AG10803 (cell line): ENCODE results near the gene NSFL1C.

Experiments
- DNase-seq: peaks from one replicate; pipeline ENCODE4 v3.0.0; 2010; ENCODE audit warnings: low read depth
- H3K4me3 ChIP-seq: 2 replicates; pipeline ENCODE4 v1.5.1; 2011; ENCODE audit warnings: mild to moderate bottlenecking, low read length, control low read depth
- TF ChIP-seq, protein P1 (sequence below): conservative IDR thresholded peaks from 2 replicates; pipeline ENCODE4 v1.5.1; 2011; ENCODE audit warnings: mild to moderate bottlenecking, low read length, control low read depth, inconsistent platforms

Gene NSFL1C

DNA sequence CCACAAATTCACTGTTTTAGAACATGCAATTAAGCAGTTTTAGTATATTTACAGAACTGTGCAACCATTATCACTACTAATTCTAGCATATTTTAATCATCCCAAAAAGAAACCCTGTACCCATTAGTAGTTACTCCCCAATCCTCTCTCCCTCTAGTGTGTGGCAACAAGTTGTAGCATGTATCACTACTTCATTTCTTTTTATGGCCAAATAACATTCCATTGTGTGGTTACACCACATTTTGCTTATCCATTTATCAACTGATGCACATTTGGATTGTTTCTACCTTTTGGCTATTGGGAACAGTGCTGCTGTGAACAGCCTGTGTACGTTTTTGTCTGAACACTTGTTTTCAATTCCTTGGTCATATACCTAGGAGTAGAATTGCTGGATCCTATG is 42.3 kb downstream of the NSFL1C start:
- no peak overlapping the region for H3K4me3 ChIP-seq
- peak; percentile 36 for DNase-seq
- TF ChIP-seq, protein P1, sequence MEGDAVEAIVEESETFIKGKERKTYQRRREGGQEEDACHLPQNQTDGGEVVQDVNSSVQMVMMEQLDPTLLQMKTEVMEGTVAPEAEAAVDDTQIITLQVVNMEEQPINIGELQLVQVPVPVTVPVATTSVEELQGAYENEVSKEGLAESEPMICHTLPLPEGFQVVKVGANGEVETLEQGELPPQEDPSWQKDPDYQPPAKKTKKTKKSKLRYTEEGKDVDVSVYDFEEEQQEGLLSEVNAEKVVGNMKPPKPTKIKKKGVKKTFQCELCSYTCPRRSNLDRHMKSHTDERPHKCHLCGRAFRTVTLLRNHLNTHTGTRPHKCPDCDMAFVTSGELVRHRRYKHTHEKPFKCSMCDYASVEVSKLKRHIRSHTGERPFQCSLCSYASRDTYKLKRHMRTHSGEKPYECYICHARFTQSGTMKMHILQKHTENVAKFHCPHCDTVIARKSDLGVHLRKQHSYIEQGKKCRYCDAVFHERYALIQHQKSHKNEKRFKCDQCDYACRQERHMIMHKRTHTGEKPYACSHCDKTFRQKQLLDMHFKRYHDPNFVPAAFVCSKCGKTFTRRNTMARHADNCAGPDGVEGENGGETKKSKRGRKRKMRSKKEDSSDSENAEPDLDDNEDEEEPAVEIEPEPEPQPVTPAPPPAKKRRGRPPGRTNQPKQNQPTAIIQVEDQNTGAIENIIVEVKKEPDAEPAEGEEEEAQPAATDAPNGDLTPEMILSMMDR, result no peak

DNA sequence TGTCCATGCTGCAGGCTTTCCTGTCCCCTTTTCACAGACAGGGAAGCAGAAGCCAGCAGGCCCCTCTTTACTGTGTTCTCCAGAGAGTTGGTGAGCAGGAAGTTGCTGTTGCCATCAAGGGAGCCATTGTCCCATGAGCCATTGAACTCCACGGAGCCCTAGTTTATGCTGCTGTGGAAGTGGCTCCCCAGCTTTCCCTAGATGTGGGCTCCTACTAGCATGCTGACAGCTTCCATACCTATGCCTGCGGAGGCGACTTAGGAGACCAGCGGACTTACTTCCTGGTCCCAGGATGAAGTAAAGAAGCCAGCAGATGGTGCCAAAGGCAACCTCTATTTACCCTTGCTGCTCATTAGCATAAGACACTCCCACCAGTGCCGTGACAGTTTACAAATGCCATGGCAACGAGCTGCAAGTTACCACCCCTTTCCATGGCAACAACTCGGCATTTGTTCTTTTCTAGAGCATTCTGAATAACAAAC is 43.0 kb downstream of the NSFL1C start:
- no peak overlapping the region for H3K4me3 ChIP-seq
- TF ChIP-seq, protein P1, result no peak
- DNase-seq, result peak; percentile 53

DNA sequence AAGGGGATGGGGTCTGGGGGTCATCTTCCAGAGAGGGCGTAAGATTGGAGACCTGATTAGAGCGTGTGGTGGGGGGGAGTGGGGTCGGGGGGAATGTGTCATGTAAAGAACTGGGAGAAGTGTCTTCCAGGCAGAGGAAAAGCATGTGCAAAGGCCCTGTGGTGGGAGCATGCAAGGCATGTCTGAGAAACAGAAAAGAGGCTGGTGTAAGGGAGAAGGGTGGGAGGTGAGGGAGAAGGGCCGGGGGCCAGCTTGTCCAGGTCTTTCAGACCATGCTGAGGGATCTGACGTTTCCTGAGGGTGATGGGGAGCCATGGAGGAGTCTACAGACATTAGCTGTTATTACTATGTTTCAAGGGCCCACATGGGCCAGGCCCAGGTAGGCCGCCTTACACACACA is 43.4 kb downstream of the NSFL1C start:
- TF ChIP-seq, protein P1, result no peak
- no peak overlapping the region for H3K4me3 ChIP-seq
- no peak for DNase-seq

DNA sequence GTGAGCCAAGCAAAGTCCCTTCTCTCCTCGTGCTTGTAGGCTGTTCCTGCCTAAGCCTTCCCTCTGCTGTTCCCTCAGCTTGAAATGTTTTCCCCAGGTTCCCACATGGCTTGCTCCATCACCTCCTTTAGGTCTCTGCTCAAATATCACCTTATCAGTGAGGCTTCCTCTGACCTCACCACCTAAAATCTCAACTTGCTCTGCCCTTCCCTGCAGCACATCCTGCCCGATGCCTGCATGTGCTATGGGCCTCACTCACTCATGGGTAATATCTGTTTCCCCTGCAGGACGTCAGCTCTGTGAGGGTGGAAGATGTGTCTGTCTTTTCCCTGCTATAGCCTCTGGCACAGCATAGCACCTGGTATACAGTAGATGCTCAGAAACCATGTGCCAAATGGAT is 43.9 kb downstream of the NSFL1C start:
- no peak overlapping the region for H3K4me3 ChIP-seq
- DNase-seq, result no peak
- TF ChIP-seq, protein P1, result no peak

DNA sequence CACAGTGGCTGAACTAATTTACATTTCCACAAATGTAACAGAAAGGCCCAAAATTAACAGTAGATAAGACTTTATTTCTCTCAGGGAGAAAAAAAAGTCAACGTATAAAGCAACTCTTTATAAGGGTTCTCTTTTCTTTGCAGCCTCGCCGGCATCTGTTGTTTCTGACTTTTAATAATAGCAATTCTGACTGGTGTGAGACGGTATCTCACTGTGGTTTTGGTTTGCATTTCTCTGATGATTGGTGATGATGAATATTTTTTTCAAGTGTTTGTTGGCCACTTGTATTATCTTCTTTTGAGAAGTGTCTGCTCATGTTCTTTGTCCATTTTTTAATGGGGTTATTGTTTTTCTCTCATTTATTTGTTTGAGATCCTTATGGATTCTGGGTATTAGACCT is 46.6 kb downstream of the NSFL1C start:
- no peak for DNase-seq
- TF ChIP-seq, protein P1, result no peak
- no peak overlapping the region for H3K4me3 ChIP-seq

DNA sequence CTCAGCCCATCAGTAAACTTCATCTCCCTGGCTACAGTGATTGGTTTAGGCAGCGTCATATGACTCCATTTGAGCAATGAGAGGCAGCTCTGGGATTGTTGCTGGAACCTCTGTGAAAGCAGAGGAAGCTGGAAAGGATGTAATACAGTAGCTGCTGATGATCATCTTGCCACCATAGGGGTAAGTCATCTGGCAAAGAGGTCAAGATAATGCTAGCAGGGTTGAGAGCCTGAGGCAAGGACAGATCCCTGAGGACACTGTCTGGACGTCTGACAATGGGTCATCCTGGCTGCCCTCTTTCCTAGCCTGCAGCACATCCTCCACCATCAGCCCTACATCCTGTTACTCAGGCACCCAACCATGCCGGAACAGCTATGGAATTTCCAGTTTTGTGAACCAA is 48.3 kb downstream of the NSFL1C start:
- no peak overlapping the region for H3K4me3 ChIP-seq
- DNase-seq, result peak; percentile 52
- TF ChIP-seq, protein P1, result no peak

DNA sequence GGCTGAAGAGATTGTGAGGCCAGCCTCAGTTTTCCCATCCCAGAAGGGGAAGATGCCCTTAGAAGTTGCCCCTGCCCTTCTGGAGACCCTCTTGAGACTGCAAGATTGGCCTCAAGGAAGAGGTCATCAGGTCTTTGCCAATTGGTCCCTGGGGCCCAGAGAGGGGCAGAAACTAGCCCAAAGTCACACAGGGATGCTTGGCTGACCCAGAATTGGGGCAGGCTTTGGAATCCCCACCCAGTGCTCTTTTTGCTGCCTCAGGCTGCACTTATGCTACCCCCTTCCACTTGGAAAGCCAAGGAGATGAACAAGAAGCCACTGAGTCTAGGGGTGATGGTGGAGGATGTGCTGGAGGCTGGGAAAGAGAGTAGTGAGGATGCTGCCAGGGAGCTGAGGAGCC is 48.9 kb downstream of the NSFL1C start:
- TF ChIP-seq, protein P1, result no peak
- no peak overlapping the region for H3K4me3 ChIP-seq
- no peak for DNase-seq
